Stimulated activated CD4-positive, alpha-beta T cell treated with anti-CD3 and anti-CD28 coated beads, Interleukin-1b, Interleukin-23, amount 100 ng/mL, for 48 hours (primary cell): Measurements from ENCODE around the gene TMOD1.

Experiments used
- DNase-seq: peaks from one replicate; pipeline ENCODE4 v3.0.0-alpha.2; 2020

The TMOD1 gene

GRCh38 chr9:97638666-97639065, 137.2 kb downstream of the TMOD1 start:
- no peak for DNase-seq

GRCh38 chr9:97640325-97640724, 138.9 kb downstream of the TMOD1 start:
- DNase-seq = no peak

DNA sequence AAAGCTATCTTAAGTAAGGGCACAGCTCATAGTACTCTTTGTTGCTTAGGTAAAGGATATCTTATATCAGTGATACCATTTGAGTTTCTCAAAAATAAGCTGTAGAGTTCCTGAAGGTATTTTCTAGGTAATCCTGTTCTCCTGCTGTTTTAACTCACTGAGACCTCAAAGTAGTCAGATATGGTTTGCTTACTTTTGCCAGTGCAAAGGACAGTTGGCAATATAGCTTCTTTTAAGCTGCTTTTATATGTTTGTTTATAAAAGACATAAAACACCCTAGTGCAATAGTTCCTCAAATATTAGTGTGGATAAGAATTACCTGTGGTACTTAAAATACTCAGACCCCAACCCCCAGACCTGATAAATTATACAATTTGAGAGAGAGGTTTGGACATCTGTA, 144.3 kb downstream of the TMOD1 start:
- DNase-seq = no peak

DNA sequence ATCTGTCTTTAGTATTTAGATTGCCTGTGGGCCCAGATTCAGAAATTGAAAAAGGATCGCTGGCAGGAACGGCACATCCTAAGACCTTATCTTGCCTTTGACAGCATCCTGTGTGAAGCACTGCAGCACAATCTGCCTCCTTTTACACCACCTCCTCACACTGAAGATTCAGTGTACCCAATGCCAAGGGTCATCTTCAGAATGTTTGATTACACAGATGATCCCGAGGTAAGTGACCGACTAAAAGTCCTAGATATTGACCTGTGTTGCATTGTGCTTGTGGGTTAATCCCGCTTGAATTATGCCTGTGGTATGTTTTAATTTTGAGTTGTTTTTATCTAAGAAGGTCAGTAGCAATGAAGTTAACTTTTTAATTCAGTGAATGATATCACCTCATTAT, 146.5 kb downstream of the TMOD1 start:
- no peak for DNase-seq
